HL-60/S4 treated with retinoic acid at 250 ng/mL for 4 days and 3 days (cell line): ENCODE results near the gene OR4P4.

Source experiments
- in situ Hi-C: fragments of 300-500 bp; cut with MboI; formaldehyde crosslinking; loops from 2 replicates; pipeline ENCODE4 v1.7.0; 2022; ENCODE audit warnings: low sequenced_read_pairs

Gene OR4P4

DNA sequence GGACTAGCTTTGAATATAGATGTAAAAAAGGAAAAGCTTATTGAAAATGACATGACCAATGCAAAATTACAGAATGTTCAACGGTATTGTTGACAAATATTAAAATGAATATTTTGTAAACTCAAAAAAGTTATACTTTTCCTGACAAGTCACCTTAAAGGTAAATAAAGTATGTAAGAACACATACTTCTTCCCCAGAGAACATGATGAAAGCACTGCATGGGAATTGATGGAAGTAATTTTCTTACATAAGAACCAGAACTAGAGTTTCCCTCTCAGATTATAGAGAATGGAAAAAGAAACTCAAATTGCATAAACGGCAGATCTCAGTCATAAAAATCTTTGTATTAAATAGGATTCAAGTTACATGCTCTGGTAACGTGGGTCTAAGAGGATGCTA lies at the start of gene OR4P4:
Gene OR4P4, plus strand, starts transcription at position 301 of the 400 bp plus-strand sequence.
- in situ Hi-C loops, result no loop called here

DNA sequence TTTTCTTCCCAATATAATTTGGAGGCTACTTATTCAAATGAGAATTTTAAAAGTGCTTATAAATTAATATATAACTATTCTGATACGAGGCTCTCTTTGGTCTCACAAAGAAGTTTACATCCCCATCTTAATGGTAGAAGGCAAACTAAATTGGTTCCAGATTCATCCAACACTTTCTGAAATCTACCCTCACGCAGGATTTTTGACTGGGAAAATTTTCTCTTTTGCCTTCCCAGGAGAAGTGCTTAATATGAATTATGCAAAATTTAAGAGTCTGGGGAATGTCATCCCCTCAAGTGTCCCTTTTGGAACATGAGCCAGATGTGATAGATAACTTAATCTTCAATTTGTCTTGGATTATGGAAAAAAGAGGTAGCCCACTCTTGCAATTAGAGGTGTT lies 27.4 kb upstream of the OR4P4 start, which contains the start of gene OR4C11:
Gene OR4C11, minus strand, starts transcription at position 101 of the 400 bp plus-strand sequence. CDS start 3,272 bp downstream, outside the sequence.
- in situ Hi-C loops, result no loop called here

DNA sequence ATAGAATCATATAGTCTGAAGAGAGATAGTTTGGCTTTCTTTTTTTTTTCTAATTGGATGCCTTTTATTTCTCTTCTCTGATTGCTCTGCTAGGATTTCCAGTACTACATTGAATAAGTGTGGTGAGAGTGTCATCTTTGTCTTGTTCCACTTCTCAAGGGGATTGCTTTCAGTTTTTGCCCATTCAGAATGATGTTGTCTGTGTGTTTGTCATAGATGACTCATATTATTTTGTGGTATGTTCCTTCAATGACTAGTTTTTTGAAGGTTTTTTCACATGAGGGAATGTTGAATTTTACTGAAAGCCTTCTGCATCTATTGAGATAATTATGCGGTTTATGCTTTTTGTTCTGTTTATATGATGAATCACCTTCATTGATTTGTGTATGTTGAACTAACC lies 10.4 kb upstream of the OR4P4 start:
- in situ Hi-C loops, result no loop called here

DNA sequence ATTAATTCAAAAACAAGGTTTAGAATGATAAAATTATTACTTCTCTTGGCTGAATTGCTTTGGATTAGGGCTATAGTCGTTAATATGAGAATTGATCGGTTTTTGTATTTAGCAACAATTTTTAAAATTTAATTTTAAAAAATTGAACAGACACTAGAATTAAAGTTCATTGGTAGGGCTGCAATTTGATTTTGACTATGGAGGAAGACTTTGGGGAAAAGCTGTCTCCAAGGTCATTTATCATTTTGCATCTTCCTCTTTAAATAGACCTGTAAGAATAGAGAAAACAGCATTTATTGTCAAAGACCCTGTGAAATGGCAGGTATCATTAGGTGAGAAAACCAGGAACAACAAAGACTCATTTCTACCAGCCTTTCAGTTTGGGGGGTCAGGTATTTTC lies 13.1 kb downstream of the OR4P4 start, which contains the start of gene OR4S2:
Gene OR4S2, plus strand, starts transcription at position 301 of the 400 bp plus-strand sequence. CDS start 2,577 bp downstream, outside the sequence.
- in situ Hi-C loops, result no loop called here

DNA sequence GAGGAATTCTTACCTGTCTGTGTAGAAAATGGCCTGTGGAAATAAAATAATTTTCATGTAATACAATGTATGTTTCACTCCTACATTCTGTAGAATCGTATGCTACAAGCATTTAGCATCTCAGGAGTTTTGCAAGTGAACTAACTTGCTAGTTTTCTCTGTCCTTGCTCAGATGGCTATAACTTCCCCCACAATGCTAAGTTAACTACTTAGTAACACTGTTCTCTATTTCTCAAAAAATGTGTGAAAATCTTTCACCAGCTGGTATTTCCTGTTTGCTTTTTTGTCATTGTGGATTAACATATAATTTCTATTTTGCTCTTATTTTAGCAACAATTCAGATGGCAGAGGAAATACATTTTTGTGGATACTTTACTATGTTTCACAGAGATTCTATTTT lies 17.6 kb downstream of the OR4P4 start:
- in situ Hi-C loops, result no loop called here

DNA sequence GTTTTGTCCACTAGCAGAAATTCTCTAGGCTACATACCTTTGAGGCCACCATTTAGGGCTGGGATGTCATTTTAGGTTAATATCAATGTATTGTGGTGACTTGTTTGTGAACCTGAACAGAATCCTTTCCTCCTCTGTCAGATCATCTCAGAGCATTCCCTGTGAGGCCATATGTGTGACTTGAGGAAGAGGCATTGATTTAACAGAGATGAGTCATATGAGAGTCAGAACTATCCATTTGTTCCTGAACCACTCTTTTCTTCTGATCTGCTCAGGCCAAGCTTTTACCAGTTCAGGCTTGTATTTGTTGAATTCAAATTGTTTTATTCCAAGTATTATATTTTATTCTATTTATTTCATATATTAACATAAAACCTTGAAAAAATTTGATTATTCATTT lies 20.2 kb downstream of the OR4P4 start:
- in situ Hi-C loops, result no loop called here

DNA sequence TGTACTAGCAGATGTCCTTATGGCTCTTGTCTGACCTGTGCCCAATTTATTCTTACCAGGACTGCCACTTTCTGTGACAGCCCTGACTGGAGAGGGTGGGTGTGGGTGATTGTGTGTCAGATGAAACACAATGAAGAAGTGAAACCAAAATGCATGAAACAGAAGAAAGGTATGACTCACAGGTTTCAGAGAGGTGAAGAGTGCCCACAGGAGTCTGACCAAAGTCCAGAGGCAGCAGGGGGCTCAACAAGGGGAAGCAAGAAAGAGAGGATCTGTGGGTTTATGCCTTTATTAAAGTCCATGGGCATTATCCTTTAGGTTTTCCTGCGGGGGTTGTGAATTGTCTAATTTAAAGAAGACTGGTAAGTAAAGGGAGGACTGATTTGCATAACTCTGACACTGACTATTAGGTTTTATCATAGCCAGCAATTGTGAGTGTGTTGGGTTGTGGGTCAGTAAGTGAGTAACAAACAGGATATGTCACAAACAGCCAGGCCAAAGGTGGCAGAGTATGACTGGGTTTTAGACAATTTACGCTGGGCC lies 23.2 kb downstream of the OR4P4 start:
- in situ Hi-C loops, result no loop called here

DNA sequence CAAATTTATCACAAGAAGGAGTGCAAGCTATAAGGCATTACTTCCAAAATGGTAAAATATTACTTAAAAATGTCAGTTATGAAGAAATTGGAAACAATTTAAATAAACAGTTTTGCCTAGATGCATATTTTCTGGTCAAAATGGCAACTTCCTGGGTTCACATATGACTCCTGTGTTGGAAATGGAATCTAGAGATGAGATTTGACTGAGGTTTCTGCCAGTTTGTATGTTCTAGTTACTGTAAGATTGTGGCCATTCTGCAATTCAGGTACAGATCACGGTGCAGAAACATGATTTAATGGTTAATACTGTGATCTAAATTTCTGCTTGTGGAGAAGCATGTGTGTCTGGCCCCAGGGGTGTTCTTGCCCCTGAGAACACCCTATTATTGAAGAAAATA lies 23.7 kb downstream of the OR4P4 start:
- in situ Hi-C loops, result no loop called here

DNA sequence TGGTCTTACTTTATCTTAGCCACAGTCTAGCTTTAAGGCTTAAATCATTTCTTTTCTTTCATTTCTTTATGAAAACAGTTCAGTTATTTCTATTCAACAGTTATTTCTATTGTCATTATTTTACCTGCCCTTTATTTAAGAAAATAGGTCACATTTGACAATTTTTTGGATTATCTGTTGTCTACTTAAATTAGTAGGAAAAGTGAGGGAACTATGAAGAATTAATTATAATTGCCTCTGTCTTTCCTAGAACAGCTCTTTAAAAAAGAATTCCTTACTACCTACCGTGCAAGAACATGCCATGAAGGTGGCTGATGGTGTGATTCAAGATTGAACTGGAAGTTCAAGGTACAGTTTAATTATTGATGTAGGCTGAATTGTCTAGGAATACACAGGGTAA lies 27.0 kb downstream of the OR4P4 start, which contains the start of gene OR4C6:
Gene OR4C6, plus strand, starts transcription at position 301 of the 400 bp plus-strand sequence. CDS start 2,966 bp downstream, outside the sequence.
- in situ Hi-C loops, result no loop called here

DNA sequence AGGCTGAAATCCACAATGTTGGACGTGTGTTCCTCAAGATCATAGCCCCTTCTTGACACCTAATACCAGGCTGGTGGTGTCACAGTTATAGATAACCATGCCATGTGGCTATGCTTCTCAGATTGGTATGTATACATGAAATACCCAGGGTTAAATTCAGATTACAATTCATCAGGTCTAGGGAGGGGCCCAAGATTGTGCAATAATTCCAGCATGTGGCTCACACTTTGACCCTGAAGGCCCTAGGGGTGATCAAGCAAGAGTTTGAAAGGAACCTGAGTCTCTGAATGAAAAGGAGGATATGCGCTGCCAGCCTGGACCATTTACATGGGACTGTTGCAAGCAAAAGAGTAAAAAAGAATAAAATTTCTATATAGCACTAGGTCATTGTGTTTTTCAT lies 34.5 kb downstream of the OR4P4 start:
- in situ Hi-C loops, result no loop called here

DNA sequence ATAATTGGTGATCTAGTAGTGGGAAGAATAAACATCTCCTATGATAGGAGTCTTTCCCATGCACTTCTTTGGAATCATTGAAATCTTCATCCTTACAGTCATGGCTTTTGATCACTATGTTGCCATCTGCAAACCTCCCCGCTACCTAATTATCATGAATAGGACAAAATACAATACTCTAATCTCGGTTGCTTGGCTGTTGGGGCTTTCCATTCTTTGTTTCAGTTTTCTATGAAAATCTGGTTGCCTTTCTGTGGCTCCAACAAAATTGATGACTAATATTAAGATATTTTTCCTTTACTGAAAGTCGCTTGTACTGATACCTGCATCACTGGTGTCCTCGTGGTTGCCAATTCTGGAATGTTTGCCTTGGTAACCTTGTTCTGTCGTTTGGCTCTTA lies 38.9 kb downstream of the OR4P4 start:
- in situ Hi-C loops, result no loop called here
